GM19452 (cell line): ENCODE data around the gene PLAC8L1.

Source experiments
- ATAC-seq: cut with Tn5 transposase; IDR thresholded peaks from one replicate; pipeline ENCODE4 v1.9.1; 2021; ENCODE audit not compliant: unreplicated experiment

PLAC8L1 gene

GRCh38 chr5:146081556-146081955 lies 23.8 kb downstream of the PLAC8L1 start:
- ATAC-seq, result no peak

GRCh38 chr5:146079695-146080373 lies 25.5 kb downstream of the PLAC8L1 start:
- ATAC-seq, result peak; percentile 38

GRCh38 chr5:146078566-146078965 lies 26.8 kb downstream of the PLAC8L1 start:
- ATAC-seq, result no peak

- ATAC-seq, result no peak
Measured at GRCh38 chr5:146076455-146076854, 28.9 kb downstream of the PLAC8L1 start.

GRCh38 chr5:146076028-146076427 lies 29.3 kb downstream of the PLAC8L1 start:
- ATAC-seq, result no peak

GRCh38 chr5:146073239-146073900 lies 32.0 kb downstream of the PLAC8L1 start:
- no peak for ATAC-seq

- no peak for ATAC-seq
Measured at GRCh38 chr5:146072595-146072994, 32.8 kb downstream of the PLAC8L1 start.

GRCh38 chr5:146071171-146071570 lies 34.2 kb downstream of the PLAC8L1 start:
- no peak for ATAC-seq

GRCh38 chr5:146070746-146071145 lies 34.6 kb downstream of the PLAC8L1 start:
- no peak for ATAC-seq

- peak; percentile 60 for ATAC-seq
Measured at GRCh38 chr5:146069780-146070099, 35.6 kb downstream of the PLAC8L1 start.

GRCh38 chr5:146068977-146069779 lies 36.2 kb downstream of the PLAC8L1 start:
- peak; percentile 53 for ATAC-seq

- no peak for ATAC-seq
Measured at GRCh38 chr5:146068206-146068605, 37.2 kb downstream of the PLAC8L1 start.

GRCh38 chr5:146066968-146067367 lies 38.4 kb downstream of the PLAC8L1 start:
- ATAC-seq, result no peak

GRCh38 chr5:146060221-146060585 lies 45.2 kb downstream of the PLAC8L1 start:
- no peak for ATAC-seq

- ATAC-seq, result no peak
Measured at GRCh38 chr5:146059460-146060220, 45.7 kb downstream of the PLAC8L1 start.

GRCh38 chr5:146055432-146055831 lies 49.9 kb downstream of the PLAC8L1 start:
- ATAC-seq, result no peak

- ATAC-seq, result no peak
Measured at GRCh38 chr5:146052780-146053179, 52.6 kb downstream of the PLAC8L1 start.

- no peak for ATAC-seq
Measured at GRCh38 chr5:146051678-146052077, 53.7 kb downstream of the PLAC8L1 start.

- ATAC-seq, result no peak
Measured at GRCh38 chr5:146050086-146050485, 55.3 kb downstream of the PLAC8L1 start.

- no peak for ATAC-seq
Measured at GRCh38 chr5:146049704-146050026, 55.7 kb downstream of the PLAC8L1 start.

- ATAC-seq, result no peak
Measured at GRCh38 chr5:146048994-146049703, 56.2 kb downstream of the PLAC8L1 start.
